SK-N-SH (cell line): ENCODE data around the gene AGT. TPM values are rescaled to one million over a fixed set of nuclear protein-coding genes. Genes with fewer than 3 reads are reported as not detected.
A peak's percentile ranks its signal among the peaks of the same experiment; 100 is the strongest.

Source experiments
- CTCF ChIA-PET: fragments of 300-600, 350-600 bp; formaldehyde crosslinking; extraction: SDS; loops from one replicate; lab custom pipeline; 2021; lab: Yijun Ruan, JAX
- POLR2A ChIA-PET: fragments of 350-600 bp; sonication (Branson Sonifier 250); formaldehyde crosslinking; extraction: SDS; loops from one replicate; lab custom pipeline; 2020; ENCODE audit warnings: antibody characterized with exemption, inconsistent platforms; lab: Yijun Ruan, JAX
- DNase-seq: peaks from one replicate; pipeline ENCODE4 v3.0.0; 2012
- H2AFZ ChIP-seq: fragments of 200-600 bp; sonication (generic); 2 replicates; pipeline ENCODE4 v1.8.1; 2016; ENCODE audit warnings: antibody characterized with exemption, mild to moderate bottlenecking, low read depth
- H3F3A ChIP-seq: fragments of 200-600 bp; sonication (generic); replicated peaks from 2 replicates; pipeline ENCODE3; 2016; ENCODE audit warnings: antibody characterized with exemption, mild to moderate bottlenecking; ENCODE audit not compliant: insufficient read depth
- H3K27ac ChIP-seq, 2 experiments: fragments of 200-500 bp in 1 of 2; fragments of 200-600 bp in 1 of 2; sonication (Bioruptor generic) in 1 of 2; sonication (generic), shearing (Covaris generic) in 1 of 2; 2 replicates each; pipeline versions ENCODE4 v1.5.1 to v1.6.1; 2014 to 2016; ENCODE audit warnings: low read depth in 2 of 2, inconsistent platforms in 1 of 2, low read length in 1 of 2, mild to moderate bottlenecking in 1 of 2, mixed read lengths in 1 of 2
- H3K27me3 ChIP-seq: fragments of 200-600 bp; sonication (generic), shearing (Covaris generic); 2 replicates; pipeline ENCODE4 v1.6.1; 2016; ENCODE audit warnings: mixed run types; ENCODE audit not compliant: insufficient read depth
- H3K36me3 ChIP-seq, 2 experiments: fragments of 200-500 bp in 1 of 2; fragments of 200-600 bp in 1 of 2; sonication (Bioruptor generic) in 1 of 2; sonication (generic) in 1 of 2; replicated peaks in 1 of 2; 2 replicates each; pipeline versions ENCODE3 to v1.5.1; 2014 to 2016; ENCODE audit warnings: low read length in 1 of 2, mild to moderate bottlenecking in 1 of 2; ENCODE audit not compliant: insufficient read depth in 2 of 2, control insufficient read depth in 1 of 2
- H3K4me1 ChIP-seq, 2 experiments: fragments of 200-500 bp in 1 of 2; fragments of 200-600 bp in 1 of 2; sonication (Bioruptor generic) in 1 of 2; sonication (generic), shearing (Covaris generic) in 1 of 2; 2 replicates each; pipeline versions ENCODE4 v1.5.1 to v1.6.1; 2014 to 2016; ENCODE audit warnings: low read depth in 1 of 2, low read length in 1 of 2, mixed run types in 1 of 2; ENCODE audit not compliant: insufficient read depth in 2 of 2, control insufficient read depth in 1 of 2
- H3K4me2 ChIP-seq: fragments of 200-600 bp; sonication (generic), shearing (Covaris generic); 2 replicates; pipeline ENCODE4 v1.6.1; 2017; ENCODE audit warnings: mixed run types
- H3K4me3 ChIP-seq, 2 experiments: fragments of 200-500 bp in 1 of 2; fragments of 200-600 bp in 1 of 2; sonication (Bioruptor generic) in 1 of 2; sonication (generic), shearing (Covaris generic) in 1 of 2; 2 replicates each; pipeline versions ENCODE4 v1.5.1 to v1.8.1; 2014 to 2016; ENCODE audit warnings: low read depth in 2 of 2, inconsistent platforms in 1 of 2, low read length in 1 of 2, mild to moderate bottlenecking in 1 of 2, mixed read lengths in 1 of 2, moderate library complexity in 1 of 2
- H3K79me2 ChIP-seq: fragments of 200-600 bp; sonication (generic); 2 replicates; pipeline ENCODE4 v1.8.1; 2017; ENCODE audit warnings: mild to moderate bottlenecking; ENCODE audit not compliant: insufficient read depth
- H3K9ac ChIP-seq: fragments of 200-600 bp; sonication (generic); 2 replicates; pipeline ENCODE4 v1.6.1; 2017; ENCODE audit warnings: mixed run types
- H3K9me2 ChIP-seq: fragments of 200-600 bp; sonication (generic); 2 replicates; pipeline ENCODE4 v1.6.1; 2017; ENCODE audit warnings: mixed run types
- H3K9me3 ChIP-seq: fragments of 200-600 bp; sonication (generic); 2 replicates; pipeline ENCODE4 v1.6.1; 2017; ENCODE audit warnings: mixed run types, mild to moderate bottlenecking, moderate library complexity
- H4K20me1 ChIP-seq: fragments of 200-600 bp; sonication (generic); 2 replicates; pipeline ENCODE4 v1.6.1; 2017; ENCODE audit warnings: mild to moderate bottlenecking, mixed run types; ENCODE audit not compliant: insufficient read depth
- CHD2 ChIP-seq: fragments of 150-350 bp; IDR thresholded peaks from 2 replicates; pipeline ENCODE4 v1.6.1; 2018; ENCODE audit warnings: low read length; ENCODE audit not compliant: partially characterized antibody
- ELF1 ChIP-seq: IDR thresholded peaks from 2 replicates; pipeline ENCODE4 v1.4.0; 2012
- EP300 ChIP-seq, 2 experiments: IDR thresholded peaks; 2 replicates each; pipeline versions ENCODE4 v1.4.0 to v1.6.1; 2012; ENCODE audit warnings: borderline replicate concordance in 1 of 2, low read depth in 1 of 2, low read length in 1 of 2
- FOSL2 ChIP-seq: IDR thresholded peaks from 2 replicates; pipeline ENCODE4 v1.4.0; 2012; ENCODE audit warnings: low read depth, mild to moderate bottlenecking, moderate library complexity, borderline replicate concordance
- GATA2 ChIP-seq: sonication (generic); formaldehyde crosslinking; IDR thresholded peaks from 2 replicates; pipeline ENCODE4 v1.5.0; 2020; ENCODE audit warnings: mild to moderate bottlenecking, missing genetic modification reagents
- JUND ChIP-seq: IDR thresholded peaks from 2 replicates; pipeline ENCODE4 v1.4.0; 2012
- PBX3 ChIP-seq: IDR thresholded peaks from 2 replicates; pipeline ENCODE4; 2012
- POLR2AphosphoS5 ChIP-seq: IDR thresholded peaks from 2 replicates; pipeline ENCODE4 v1.6.1; 2012; ENCODE audit warnings: low read depth, low read length
- RCOR1 ChIP-seq: fragments of 150-350 bp; IDR thresholded peaks from 2 replicates; pipeline ENCODE4 v1.6.1; 2017; ENCODE audit warnings: antibody characterized with exemption, low read length
- RFX5 ChIP-seq: IDR thresholded peaks from 2 replicates; pipeline ENCODE4 v1.6.1; 2012; ENCODE audit warnings: mild to moderate bottlenecking, improper control_type of control experiment, low read length
- RXRA ChIP-seq: IDR thresholded peaks from 2 replicates; pipeline ENCODE4 v1.4.0; 2012; ENCODE audit warnings: low read depth, mild to moderate bottlenecking, borderline replicate concordance
- SIN3A ChIP-seq: IDR thresholded peaks from 2 replicates; pipeline ENCODE4 v1.6.1; 2012; ENCODE audit warnings: low read depth, mild to moderate bottlenecking, low read length, moderate library complexity, borderline replicate concordance
- USF1 ChIP-seq: IDR thresholded peaks from 2 replicates; pipeline ENCODE4 v1.4.0; 2012; ENCODE audit warnings: low read depth, borderline replicate concordance
- ZBTB33 ChIP-seq: IDR thresholded peaks from 2 replicates; pipeline ENCODE4 v1.4.0; 2012; ENCODE audit warnings: low read depth, borderline replicate concordance
- WGBS: methylation state at CpG from one replicate; pipeline ENCODE4 v1.1.6; 2017; ENCODE audit warnings: low lambda C conversion rate; 5-methylcytosine and 5-hydroxymethylcytosine counted together
- polyA plus RNA-seq, 3 experiments: library from polyadenylated mRNA; depleted of rRNA; stranded (reverse); fragments of >200 nt; gene quantifications; 2 replicates each; pipeline ENCODE4 v1.2.3, GENCODE V29; 2012
- TF ChIP-seq, protein P1 (sequence below): IDR thresholded peaks from 2 replicates; pipeline ENCODE4 v1.6.1; 2012; ENCODE audit warnings: mild to moderate bottlenecking, low read depth, low read length, moderate library complexity
- TF ChIP-seq, protein P2 (sequence below): fragments of 150-350 bp; IDR thresholded peaks from 2 replicates; pipeline ENCODE4 v1.6.1; 2017; ENCODE audit warnings: antibody characterized with exemption, low read length, low read depth, borderline replicate concordance

Gene AGT
- polyA plus RNA-seq, 1 of the 3 experiments (the other 2 are of a cell fraction), result 0.39 TPM

DNA sequence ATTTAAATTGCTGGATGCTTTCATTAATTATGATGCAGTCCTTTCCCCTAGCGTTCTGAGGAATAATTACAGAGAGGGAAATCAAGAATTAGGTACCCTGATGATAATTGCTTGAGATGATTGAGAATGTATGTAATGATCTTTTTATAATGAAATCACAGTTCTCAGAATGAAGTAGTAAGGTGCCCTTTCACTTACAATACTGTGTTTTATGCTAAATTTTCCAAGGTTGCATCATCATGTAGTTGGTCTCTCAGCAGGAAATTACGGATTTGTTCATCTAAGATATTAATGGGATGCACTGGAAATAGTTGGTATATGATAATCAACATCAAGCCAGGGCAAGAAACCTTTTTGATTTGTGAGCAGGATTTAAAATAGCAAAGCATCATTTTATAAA, 34.1 kb downstream of the AGT start:
- H4K20me1 ChIP-seq, result peaks cover 4% of the 10 kb centered on the region; the same call in 1 of the 2 replicates
- DNase-seq, result no peak
- H3K9me2 ChIP-seq, result no peaks in the 10 kb centered on the region
- CTCF ChIA-PET, result interaction anchor here (1.0 to 1.4 kb wide), 4 partner anchors 8 to 38 kb away, joined by 3 to 7 read pairs (median 4); partner anchors contain the start of gene COG2
- no peaks in the 10 kb centered on the region for H3K27me3 ChIP-seq
- H3K4me3 ChIP-seq, result no peak overlapping the region
- H3K9me3 ChIP-seq, result no peaks in the 10 kb centered on the region
- H3K4me1 ChIP-seq, result peaks cover 17 to 27% of the 10 kb centered on the region in 2 experiments
- no peak overlapping the region for H3K4me2 ChIP-seq
- peaks cover 61 to 88% of the 10 kb centered on the region in 2 experiments for H3K36me3 ChIP-seq
- H2AFZ ChIP-seq, result no peak overlapping the region
- peak overlapping the region in 1 of 2 experiments; percentile 40; a peak in 2 of 4 replicates for H3K27ac ChIP-seq
- H3K79me2 ChIP-seq, result no peaks in the 10 kb centered on the region
- 94% methylated on average over 2 of the region's 2 CpGs for WGBS
- peaks cover 10% of the 10 kb centered on the region for H3F3A ChIP-seq
- POLR2A ChIA-PET, result no interaction called here
- no peak for TF ChIP-seq GATA2 (CRISPR knock-in tag)
- no peak for TF ChIP-seq CHD2
- TF ChIP-seq, protein P1, sequence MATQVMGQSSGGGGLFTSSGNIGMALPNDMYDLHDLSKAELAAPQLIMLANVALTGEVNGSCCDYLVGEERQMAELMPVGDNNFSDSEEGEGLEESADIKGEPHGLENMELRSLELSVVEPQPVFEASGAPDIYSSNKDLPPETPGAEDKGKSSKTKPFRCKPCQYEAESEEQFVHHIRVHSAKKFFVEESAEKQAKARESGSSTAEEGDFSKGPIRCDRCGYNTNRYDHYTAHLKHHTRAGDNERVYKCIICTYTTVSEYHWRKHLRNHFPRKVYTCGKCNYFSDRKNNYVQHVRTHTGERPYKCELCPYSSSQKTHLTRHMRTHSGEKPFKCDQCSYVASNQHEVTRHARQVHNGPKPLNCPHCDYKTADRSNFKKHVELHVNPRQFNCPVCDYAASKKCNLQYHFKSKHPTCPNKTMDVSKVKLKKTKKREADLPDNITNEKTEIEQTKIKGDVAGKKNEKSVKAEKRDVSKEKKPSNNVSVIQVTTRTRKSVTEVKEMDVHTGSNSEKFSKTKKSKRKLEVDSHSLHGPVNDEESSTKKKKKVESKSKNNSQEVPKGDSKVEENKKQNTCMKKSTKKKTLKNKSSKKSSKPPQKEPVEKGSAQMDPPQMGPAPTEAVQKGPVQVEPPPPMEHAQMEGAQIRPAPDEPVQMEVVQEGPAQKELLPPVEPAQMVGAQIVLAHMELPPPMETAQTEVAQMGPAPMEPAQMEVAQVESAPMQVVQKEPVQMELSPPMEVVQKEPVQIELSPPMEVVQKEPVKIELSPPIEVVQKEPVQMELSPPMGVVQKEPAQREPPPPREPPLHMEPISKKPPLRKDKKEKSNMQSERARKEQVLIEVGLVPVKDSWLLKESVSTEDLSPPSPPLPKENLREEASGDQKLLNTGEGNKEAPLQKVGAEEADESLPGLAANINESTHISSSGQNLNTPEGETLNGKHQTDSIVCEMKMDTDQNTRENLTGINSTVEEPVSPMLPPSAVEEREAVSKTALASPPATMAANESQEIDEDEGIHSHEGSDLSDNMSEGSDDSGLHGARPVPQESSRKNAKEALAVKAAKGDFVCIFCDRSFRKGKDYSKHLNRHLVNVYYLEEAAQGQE, result no peak
- no peak for TF ChIP-seq RFX5
- TF ChIP-seq RCOR1, result no peak
- no peak for TF ChIP-seq JUND
- TF ChIP-seq FOSL2, result no peak
- no peak for TF ChIP-seq USF1
- no peak for TF ChIP-seq POLR2AphosphoS5
- no peak for TF ChIP-seq RXRA
- TF ChIP-seq, protein P2, sequence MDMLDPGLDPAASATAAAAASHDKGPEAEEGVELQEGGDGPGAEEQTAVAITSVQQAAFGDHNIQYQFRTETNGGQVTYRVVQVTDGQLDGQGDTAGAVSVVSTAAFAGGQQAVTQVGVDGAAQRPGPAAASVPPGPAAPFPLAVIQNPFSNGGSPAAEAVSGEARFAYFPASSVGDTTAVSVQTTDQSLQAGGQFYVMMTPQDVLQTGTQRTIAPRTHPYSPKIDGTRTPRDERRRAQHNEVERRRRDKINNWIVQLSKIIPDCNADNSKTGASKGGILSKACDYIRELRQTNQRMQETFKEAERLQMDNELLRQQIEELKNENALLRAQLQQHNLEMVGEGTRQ, result no peak
- no peak for TF ChIP-seq ELF1
- no peak overlapping the region for H3K9ac ChIP-seq

DNA sequence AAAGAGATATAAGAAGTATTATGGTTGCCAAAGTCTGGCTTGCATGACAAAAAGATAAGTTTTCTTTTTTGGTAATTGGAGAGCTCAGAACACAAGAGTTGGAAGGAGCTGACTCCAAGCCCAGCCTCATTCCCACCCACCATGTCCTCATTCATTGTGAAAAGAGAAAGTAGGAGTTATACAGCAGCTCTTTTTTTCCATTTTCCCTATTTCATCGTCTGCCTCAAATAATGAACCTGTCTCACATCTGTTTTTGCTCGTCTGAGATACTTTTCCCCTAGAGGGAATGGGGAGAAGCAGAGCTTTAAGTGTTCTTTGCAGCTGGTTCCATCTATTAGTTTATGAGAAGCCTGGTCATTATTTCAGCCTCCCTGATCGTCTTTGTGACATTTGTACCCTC, 34.7 kb downstream of the AGT start:
- Histone ChIP-seq H4K20me1 (peaks cover 4% of the 10 kb centered on the region; the same call in 1 of the 2 replicates), H3K4me3 (no peak overlapping the region), H3K27ac (peak overlapping the region in 1 of 2 experiments; percentile 40; a peak in 2 of 4 replicates), H3K9me3 (no peaks in the 10 kb centered on the region), H3K4me2 (no peak overlapping the region), H3K4me1 (peaks cover 17 to 27% of the 10 kb centered on the region in 2 experiments), H3K9me2 (no peaks in the 10 kb centered on the region), H2AFZ (no peak overlapping the region), H3K36me3 (peaks cover 54 to 88% of the 10 kb centered on the region in 2 experiments), H3K27me3 (no peaks in the 10 kb centered on the region), H3F3A (peaks cover 10% of the 10 kb centered on the region), H3K9ac (no peak overlapping the region), H3K79me2 (no peaks in the 10 kb centered on the region)
- no peak for DNase-seq
- POLR2A ChIA-PET, result no interaction called here
- CTCF ChIA-PET, result interaction anchor here (0.9 to 1.4 kb wide), 4 partner anchors 9 to 533 kb away, joined by 3 to 7 read pairs (median 4); partner anchors contain the start of gene COG2
- 56% methylated on average over 3 of the region's 3 CpGs for WGBS
- TF ChIP-seq EP300 (IDR thresholded peaks at IDR 0.05; ENCODE audit: borderline replicate concordance in 1 of 2, low read depth in 1 of 2, low read length in 1 of 2) (no peak), USF1 (no peak), SIN3A (no peak), GATA2 (CRISPR knock-in tag) (no peak), ZBTB33 (no peak), PBX3 (no peak)
- TF ChIP-seq, protein P2, result no peak
